Non-pigmented ciliary epithelial cell (primary cell): ENCODE measurements around the gene CROCC.

ENCODE experiments used
- DNase-seq: peaks from one replicate; pipeline ENCODE4 v3.0.0-alpha.2; 2010; ENCODE audit warnings: low read depth

The CROCC gene

DNA sequence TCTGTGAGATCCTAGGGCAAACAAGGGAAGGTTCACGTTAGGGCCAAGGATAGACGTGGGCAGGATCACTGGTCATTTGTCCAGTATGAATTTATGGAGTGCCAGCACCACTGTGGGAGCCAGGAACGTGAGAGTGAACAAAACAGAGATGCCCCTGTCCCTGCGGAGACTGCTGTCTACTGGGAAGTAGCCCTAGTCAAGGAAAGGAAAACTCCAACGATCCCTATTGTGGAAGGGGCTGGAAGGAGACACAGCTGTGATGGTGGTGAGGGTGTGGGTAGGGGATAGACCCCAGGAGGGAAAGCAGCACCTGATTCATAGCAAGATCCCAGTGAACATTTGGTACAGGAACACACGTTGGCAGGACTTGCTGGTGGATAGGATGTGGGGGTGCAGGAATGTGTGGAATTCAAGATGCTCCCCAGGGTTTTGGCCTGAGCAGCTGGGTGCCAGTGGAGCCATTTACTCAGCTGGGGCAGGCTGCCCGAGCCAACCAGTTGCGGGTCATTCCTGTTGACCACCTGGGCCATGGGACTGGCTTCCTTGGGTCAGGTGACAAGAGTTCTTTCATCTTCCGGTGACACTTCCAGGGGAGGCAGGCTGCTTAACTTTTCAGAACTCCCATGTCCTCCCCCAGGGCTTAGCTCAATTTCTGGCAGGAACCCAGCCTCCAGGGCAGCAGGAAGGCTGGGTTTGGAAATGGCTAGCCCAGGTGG, 91.2 kb downstream of the CROCC start:
- DNase-seq, result no peak

DNA sequence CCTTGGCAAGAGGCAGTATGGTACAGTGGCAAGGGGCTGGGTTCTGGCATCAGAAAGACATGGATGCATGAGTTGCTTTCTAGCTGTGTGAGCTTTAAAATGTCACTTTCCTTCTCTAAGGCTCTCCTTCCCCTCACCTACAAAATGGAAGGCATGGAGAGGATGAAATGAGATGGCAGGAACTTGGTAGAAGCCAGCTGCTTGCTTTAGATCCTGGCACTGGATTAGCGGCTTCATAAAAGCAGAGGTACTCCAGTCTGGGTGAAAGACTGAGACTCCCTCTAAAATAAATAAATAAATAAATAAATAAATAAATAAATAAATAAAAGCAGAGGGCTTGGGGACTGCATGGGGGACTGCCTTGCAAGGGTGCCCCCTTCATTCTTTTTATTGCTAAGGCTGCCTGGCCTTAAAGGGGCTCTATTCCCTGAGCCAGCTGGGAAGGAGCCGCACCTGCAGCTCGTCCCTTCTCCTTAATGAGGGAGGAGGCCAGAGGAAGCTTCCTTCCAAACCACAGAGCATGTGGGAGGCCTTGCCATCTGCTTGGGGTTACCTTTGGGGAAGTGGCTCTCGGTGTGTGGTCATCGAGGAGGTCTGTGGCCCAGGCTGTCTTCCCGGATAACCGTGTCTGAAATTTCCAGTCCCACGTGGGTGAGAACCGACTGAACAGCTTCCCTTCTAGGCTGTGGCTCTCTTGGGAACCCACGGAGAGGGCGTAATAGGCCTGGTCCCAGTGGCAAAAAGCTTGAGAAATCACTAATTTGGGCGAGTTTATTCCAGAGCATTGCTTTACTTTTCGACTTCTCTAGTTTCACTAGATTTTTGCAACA, 92.0 kb downstream of the CROCC start:
- DNase-seq, result no peak

DNA sequence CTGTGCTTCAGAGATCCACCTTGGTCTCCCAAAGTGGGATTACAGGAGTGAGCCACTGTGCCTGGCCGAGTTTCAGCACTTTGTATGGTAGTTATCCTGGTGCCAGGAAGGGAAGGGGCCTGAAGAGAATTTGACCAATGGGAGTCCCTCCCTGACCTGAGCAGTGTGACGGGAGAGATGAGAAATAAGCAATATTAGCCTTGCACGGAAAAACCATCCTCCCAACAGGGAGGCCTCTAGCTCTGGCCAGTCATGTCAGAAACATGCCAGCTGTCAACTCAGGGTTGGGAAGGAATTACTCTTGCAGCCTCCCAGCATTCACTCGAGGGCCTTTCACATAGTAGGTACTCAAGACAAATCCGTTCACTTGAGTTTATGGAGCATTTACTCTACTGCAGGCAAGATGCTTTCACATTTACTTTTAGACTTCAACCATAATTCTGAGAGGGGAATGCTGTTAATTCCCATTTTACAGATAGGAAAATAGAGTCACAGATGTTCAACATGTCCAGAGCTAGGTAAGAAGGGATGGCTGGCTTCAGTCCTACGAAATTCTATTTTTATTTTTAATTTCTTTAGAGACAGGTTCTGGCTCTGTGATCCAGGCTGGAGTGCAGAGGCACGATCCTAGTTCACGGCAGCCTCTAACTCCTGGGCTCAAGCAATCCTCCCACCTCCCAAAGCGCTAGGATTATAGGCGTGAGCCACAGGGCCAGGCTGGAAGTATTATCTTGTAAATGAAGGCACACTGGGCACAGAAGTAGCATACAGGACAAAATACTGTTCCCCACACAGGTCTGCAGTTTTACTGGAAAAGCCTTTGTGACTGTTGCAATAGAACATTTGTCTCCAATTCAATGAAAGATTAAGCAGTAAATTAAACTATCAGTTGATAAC, 93.2 kb downstream of the CROCC start:
- DNase-seq, result no peak

DNA sequence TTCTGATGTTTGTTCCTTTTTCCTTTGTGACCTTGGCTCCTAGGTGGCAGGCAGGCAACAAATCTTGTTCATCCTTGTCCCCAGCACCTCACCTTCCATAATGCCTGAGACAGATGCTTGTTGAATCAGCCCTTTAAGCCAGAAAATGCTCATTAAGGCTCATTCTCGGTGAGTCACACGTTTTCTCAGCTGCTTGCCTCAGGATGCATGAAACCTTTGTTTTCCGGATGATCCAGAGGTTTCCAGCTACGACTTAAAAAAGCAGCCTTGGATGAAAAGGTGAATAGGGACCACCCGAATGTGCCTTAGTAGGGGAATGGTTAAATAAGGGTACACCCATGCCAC, 94.6 kb downstream of the CROCC start:
- peak; percentile 47 for DNase-seq

DNA sequence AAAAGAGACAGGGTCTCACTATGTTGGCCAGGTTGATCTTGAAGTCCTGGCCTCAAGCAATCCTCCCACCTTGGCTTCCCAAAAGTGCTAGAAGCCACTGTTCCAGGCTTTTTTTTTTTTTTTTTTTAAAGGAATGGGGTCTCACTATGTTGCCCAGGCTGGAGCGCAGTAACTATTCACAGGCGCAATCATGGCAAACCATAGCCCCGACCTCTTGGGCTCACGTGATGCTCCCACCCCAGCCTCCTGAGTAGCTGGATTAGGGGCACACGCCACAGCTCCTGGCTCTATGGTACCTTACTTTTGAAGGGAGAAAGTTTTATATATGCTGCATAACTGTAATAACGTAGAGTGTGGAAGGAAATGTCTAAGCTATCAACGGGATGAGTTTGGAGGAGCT, 95.7 kb downstream of the CROCC start:
- DNase-seq, result no peak

DNA sequence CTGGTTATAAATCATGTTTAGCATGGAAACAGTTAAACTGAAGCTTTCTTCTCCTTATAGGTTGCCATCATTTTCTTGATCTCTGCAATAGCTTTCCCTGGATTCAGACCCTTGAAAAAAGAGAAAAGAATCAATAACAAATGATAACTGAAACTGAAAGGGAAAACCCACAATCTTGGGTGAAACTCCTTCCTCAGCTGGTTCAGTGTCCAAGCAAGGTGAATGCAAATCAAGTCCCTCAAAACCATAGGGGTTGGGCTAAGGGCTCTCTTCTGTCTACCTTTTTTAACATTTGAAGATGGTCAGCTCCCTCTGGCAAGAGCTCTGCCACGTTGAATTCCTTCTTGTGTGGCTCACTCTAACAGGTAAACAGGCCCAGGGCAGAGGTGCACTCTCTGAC, 97.1 kb downstream of the CROCC start:
- no peak for DNase-seq

DNA sequence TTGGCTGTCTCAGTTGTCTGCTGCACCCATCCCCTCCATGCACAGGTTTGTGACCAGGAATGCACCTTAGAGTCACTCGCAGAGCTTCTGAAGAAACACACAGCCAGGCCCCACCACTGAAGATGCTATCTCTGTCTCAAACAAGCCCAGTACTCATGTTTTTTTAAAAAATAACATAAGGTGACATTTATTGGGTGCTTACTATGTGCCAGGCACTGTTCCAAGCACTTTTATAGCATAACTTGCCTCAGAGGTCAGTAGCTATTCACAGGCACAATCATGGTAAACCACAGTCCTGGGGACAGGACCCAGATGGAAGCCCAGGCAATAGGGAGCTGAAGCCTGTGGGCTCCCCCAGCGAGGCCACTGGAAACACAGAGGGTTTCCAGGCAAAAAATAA, 98.8 kb downstream of the CROCC start:
- DNase-seq, result no peak

DNA sequence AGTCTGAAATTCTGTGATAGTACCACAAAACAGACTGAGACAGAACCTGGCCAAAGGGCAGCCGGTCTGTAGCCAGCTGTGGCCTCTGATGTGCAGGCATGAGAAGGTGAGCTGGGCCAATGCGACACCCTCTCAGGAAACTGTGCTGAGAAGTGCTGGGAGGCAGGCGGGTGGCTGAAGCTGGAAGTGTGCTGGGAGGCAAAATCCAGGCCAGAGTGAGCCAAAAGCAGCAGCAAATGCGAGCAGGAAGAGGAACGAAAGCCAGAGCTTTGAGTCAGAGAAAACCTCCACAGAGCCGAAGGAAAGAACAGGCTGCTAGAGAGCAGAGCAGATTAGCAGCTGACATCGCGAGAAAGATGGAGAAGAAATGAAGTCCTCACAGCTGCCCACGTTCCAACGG, 100.2 kb downstream of the CROCC start:
- DNase-seq, result no peak
